HG03442 (cell line): ENCODE results near the gene ELFN2.
"Not testable (repeated sequence)": the region's sequence is repeated elsewhere in the genome, so short reads cannot be mapped to it uniquely, and the experiment has no call there.

Source experiments
- ATAC-seq: cut with Tn5 transposase; IDR thresholded peaks from one replicate; pipeline ENCODE4 v1.9.1; 2021; ENCODE audit warnings: mild to moderate bottlenecking, moderate library complexity; ENCODE audit not compliant: unreplicated experiment

ELFN2 gene

GRCh38 chr22:37340331-37341262, 86.7 kb downstream of the ELFN2 start:
- ATAC-seq: no peak

GRCh38 chr22:37338539-37339246, 88.6 kb downstream of the ELFN2 start:
- ATAC-seq: no peak

DNA sequence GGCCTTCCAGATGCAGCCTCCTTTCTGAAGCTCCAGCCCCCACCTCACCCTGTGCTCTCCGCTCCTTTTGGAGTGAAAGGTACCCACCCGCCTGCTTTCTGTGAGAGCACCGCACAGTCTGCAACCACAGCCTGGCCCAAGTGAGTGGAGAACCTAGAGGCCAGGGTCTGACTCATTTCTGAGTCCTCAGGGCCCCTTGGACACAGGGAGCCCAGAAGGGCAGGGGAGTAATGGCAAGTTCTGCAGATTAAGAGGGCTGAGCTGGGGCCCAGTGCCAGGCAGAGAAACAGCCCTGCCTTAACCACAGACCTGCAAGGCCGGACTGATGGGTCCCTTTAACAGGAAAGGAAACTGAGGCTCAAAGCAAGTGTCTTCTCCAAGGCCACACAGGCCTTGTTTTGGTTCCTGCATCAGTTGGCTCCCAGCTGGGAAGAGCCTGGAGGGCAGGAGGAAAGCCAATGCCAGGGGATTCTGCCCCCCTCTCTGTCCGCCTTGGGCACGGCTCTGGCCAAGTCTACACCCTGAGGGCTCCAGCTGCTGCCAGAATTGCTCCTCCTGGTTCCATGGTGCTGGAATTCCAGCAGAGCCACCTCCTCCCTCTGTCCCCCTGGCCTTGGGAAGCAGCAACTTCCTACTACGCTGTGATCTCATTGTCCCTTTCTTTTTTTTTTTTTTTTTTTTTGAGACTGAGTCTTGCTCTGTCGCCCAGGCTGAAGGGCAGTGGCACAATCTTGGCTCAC, 89.9 kb downstream of the ELFN2 start:
- no peak for ATAC-seq

- ATAC-seq: no peak
Observed at GRCh38 chr22:37336579-37336978, 90.7 kb downstream of the ELFN2 start.

GRCh38 chr22:37335806-37336199, 91.5 kb downstream of the ELFN2 start:
- no peak for ATAC-seq

DNA sequence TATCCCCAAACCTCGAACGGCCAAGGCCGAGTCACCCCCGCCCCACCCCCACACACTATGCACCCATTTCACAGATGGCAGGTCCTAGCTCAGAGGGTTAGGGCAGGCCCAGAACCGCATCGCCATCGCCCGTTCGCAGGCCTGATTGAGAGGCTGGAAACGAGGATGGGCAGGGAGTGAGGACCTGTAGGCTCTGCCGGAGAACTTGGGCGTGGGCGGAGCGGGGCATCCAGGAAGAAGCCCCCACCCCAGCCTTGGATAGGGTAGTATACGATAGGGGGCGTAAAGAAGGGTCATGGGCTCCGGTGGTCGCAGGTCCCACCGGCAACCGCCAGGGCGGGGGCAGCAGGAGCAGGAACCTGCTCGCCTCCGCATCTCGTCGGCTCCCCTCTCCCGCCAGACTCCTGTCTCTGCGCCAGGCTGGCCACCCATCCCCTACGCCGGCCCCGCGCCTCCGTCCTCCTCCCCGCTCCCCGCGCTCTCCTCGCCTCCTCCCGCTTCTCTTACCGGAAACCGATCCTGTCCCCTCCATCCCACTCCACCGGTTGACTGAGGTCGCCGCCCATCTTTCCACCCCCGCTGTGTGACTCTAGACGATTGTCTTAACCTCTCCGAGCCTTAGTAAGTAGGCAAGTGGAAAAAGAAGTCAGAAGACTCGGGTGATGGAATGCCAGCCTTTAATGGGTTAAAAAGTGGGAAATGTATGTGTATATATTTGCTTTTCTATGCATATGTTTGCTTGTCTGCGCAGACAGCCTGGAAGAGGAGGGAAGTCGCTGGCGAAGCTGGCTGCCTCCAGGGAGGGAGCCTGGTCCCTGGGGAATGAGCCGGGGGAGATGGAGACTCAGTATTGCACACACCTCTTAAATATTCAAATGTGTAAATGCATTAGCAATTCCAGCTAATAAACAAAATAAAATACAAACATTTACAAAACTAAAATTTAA, 92.1 kb downstream of the ELFN2 start:
- ATAC-seq: no peak

GRCh38 chr22:37334461-37334858, 92.8 kb downstream of the ELFN2 start:
- ATAC-seq: no peak

- no peak for ATAC-seq
Observed at GRCh38 chr22:37333724-37334460, 93.4 kb downstream of the ELFN2 start.

DNA sequence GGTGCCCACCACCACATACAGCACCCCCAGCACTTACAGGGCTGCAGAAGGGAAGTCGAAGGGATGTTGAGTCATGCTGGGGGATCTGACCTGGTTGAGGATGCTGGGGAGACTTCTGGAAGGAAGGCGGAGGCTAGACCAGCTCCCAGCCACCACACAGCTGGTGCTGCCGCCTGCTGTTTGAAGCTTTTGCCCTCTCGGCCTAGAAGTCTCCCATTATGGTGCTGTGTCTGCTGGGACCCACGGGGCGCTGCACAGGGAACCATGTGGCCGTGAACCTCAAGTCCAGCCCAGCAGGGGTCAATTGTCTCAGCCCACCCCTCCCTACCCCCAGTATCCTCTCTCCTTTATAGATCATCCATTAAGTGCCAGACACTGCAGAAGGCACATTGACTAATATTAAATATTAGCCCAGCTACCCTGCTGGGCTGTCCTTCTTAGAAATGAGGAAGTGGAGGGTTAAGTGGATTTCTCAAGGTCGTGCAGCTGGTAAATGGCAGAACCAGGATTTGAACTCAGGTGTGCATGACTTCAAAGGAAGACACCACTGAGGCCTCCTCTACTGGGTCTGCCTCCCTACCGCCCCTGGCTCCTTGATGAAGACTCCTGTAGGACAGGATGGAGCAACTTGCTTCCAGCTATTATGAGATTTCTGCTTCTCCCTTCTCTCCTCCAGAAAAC, 95.3 kb downstream of the ELFN2 start:
- no peak for ATAC-seq

GRCh38 chr22:37331034-37331428, 96.2 kb downstream of the ELFN2 start:
- no peak for ATAC-seq

DNA sequence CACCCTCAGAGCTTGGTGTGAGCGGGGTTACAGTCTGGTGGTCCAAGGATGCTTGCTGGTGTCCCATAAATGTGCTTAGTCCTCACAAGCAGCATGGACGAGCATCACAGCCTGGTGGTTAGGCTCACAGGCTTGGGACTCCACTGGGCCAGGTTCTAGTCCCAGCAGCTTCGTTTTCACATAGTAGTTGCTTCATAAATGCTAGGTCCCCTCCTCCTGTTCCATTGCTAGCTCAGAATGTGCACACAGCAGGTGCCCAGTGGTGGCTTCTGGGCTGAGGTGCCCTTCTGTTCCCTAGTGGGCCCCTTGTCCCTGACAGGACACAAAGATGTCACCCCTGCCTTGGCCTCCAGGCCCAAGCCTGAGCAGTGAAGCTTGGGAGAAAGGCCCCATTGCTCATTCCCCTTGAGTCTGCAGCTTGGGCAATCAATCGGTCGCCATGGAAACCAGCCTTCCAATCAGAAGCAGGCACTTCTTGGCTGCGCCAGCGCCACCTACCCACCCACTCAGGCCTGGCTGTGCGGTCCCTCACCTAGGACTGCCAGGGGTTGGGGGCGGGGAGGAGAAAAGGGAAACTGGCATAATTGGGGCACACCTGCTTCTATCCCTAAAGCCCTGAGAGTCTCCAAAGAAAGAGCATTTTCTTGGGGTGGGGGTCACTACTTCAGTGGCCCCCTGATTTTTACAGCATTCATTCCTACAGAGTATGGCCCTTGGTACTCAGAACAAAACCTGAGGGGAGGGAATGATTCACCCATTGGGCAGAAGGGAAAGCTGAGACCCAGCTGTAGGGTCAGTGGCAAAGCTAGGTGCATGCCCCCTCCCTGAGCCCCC, 96.9 kb downstream of the ELFN2 start:
- no peak for ATAC-seq

GRCh38 chr22:37329238-37330140, 97.8 kb downstream of the ELFN2 start:
- no peak for ATAC-seq

DNA sequence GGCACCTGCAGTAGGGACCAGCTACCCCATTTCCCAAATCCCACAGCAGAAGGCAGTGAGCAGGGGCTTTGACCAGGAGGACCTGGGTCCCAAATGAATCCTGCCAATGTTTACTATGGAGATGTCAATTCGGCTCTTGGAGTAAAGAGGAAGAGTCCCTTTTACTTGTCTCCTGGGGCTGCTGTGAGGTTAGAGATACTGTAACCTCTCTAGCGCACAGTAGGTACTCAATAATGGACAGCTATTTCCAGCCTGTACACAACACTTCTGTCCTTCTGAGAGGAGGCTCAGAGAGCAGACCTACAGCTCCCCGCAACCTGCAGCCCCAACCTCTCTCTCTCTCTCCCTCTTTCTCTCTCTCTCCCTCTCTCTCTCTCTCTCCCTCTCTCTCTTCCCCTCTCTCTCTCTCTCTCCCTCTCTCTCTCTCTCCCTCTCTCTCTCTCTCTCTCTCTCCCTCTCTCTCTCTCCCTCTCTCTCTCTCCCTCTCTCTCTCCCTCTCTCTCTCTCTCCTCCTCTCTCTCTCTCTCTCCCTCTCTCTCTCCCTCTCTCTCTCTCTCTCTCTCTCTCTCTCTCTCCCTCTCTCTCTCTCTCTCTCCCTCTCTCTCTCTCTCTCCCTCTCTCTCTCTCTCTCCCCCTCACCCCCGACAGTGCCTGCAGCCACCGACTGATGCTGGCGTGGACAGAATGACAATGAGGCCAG, 98.6 kb downstream of the ELFN2 start:
- not testable (repeated sequence) for ATAC-seq

GRCh38 chr22:37328017-37328416, 99.3 kb downstream of the ELFN2 start:
- ATAC-seq: no peak

DNA sequence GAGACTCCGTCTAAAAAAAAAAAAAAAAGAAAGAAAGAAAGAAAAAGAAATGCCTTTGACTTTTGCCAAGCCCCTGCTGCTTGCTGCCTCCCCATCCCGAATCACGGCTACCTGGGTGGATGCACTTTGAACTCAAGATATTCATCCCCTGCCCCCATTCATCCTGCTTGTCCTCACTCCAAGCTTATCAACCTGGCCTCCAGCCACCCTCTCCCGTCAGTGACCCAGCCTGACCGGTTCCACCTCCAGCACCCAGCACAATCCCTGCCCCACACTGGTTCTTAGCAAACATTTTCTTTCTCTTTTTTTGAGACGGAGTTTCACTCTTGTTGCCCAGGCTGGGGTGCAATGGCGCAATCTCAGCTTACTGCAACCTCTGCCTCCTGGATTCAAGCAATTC, 100.6 kb downstream of the ELFN2 start:
- ATAC-seq: no peak

DNA sequence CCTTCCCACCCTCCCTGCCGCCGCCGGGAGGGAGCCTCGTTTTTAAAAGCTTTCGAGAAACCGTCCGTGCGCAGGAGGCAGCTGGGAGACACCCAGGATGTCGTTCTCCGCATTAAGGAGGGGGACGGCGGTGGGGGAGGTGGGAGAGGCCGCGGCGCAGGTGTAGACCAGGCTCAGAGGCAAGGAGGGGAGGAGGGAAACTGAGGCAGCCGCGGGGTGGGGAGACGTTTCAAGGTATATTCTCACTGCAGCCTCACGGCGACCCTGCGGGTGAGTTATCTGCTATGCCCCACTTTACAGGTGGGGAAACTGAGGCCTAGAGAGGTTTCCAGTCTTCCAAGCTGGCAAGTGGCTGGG, 102.3 kb downstream of the ELFN2 start:
- ATAC-seq: no peak
